22Rv1 (cell line): ENCODE data around the gene MXI1.
"Not testable (repeated sequence)": the region's sequence is repeated elsewhere in the genome, so short reads cannot be mapped to it uniquely, and the experiment has no call there.

Experiments
- H3K27ac ChIP-seq: fragments of 450-650 bp; 2 replicates; pipeline ENCODE4 v1.5.1; 2017
- CTCF ChIP-seq: fragments of 450-650 bp; IDR thresholded peaks from 2 replicates; pipeline ENCODE4 v1.5.1; 2017; ENCODE audit warnings: mild to moderate bottlenecking
- ZFX ChIP-seq: fragments of 450-650 bp; IDR thresholded peaks from 2 replicates; pipeline ENCODE4 v1.6.1; 2017; ENCODE audit warnings: antibody characterized with exemption, borderline replicate concordance

Gene MXI1

DNA sequence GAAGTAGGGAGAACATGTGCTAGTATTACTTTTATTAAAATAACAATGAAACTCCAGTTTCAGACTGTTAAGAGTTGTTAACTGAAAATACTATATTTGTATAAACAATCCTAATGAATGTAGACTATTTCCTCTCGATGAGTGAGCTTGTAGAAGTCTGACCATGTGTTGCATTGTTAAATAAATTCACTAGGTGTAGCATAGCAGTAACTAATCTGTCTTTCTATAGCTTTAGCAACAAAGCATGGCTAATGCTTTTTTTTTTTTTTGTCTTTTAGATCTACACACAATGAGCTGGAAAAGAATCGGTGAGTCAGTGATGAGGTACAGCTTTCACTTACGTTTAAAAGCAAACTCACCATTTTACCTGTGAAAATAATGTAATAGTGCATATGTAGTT, 37.1 kb downstream of the MXI1 start:
- no peak for TF ChIP-seq ZFX
- no peak for TF ChIP-seq CTCF
- no peak overlapping the region for H3K27ac ChIP-seq

DNA sequence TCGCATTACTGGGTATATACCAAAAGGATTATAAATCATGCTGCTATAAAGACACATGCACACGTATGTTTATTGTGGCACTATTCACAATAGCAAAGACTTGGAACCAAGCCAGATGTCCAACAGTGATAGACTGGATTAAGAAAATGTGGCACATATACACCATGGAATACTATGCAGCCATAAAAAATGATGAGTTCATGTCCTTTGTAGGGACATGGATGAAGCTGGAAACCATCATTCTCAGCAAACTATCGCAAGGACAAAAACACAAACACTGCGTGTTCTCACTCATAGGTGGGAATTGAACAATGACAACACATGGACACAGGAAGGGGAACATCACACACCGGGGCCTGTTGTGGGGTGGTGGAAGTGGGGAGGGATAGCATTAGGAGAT, 40.4 kb downstream of the MXI1 start:
- not testable (repeated sequence) for H3K27ac ChIP-seq

DNA sequence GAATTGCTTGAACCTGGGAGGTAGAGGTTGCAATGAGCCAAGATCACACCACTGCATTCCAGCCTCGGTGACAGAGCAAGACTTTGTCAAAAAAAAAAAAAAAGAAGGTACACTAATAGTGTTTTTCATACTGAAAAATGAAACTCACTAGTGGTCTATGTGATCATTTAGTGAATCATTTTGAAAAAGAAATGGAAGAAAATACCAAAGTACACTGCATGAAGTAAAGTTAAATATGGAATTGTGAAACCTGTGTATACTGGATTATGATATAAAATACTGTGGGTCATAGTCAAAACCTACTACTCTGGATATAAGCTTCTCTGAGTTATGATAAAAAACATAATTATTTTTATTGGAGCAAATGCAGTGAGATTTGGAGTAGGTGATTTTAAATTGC, 42.1 kb downstream of the MXI1 start:
- H3K27ac ChIP-seq: not testable (repeated sequence)

DNA sequence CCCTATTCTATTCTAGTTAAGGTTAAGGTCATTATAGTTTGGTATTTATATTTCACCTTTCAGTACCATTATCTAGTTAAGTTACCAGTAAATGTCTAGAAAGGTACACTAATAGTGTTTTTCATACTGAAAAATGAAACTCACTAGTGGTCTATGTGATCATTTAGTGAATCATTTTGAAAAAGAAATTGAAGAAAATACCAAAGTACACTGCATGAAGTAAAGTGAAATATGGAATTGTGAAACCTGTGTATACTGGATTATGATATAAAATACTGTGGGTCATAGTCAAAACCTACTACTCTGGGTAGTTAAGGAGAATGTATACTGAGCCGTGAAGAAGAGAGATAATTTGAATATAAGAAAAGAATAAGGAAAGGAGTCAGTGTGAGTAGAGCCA, 44.0 kb downstream of the MXI1 start:
- not testable (repeated sequence) for H3K27ac ChIP-seq

DNA sequence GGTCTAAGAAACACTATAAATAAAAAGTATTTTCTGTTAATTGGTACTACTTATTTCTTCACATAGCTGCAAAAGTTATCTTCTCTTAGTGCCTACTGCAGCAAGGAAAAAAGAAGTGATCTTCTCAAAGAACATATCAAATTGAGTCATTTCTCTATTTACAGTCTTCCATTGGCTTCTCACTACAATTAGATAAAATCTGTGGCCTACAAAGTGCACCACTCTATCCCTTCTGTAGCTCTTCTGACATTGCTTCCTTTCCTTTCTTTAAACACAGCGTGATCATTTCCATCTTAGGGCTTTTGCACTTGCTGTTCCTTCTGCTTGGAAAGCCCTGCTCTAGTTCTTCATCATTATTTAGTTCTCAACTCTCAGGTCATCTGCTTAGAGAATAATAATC, 44.7 kb downstream of the MXI1 start:
- no peak for TF ChIP-seq ZFX
- no peak for TF ChIP-seq CTCF
- no peak overlapping the region for H3K27ac ChIP-seq

GRCh38 chr10:110254467-110254866, 47.1 kb downstream of the MXI1 start:
- no peak overlapping the region for H3K27ac ChIP-seq
- no peak for TF ChIP-seq CTCF
- TF ChIP-seq ZFX: no peak

GRCh38 chr10:110258542-110258941, 51.1 kb downstream of the MXI1 start:
- H3K27ac ChIP-seq: no peak overlapping the region
- TF ChIP-seq CTCF (no peak), ZFX (no peak)

- no peak for TF ChIP-seq CTCF
- no peak for TF ChIP-seq ZFX
- no peak overlapping the region for H3K27ac ChIP-seq
Measured at GRCh38 chr10:110259317-110259716, 51.9 kb downstream of the MXI1 start.

DNA sequence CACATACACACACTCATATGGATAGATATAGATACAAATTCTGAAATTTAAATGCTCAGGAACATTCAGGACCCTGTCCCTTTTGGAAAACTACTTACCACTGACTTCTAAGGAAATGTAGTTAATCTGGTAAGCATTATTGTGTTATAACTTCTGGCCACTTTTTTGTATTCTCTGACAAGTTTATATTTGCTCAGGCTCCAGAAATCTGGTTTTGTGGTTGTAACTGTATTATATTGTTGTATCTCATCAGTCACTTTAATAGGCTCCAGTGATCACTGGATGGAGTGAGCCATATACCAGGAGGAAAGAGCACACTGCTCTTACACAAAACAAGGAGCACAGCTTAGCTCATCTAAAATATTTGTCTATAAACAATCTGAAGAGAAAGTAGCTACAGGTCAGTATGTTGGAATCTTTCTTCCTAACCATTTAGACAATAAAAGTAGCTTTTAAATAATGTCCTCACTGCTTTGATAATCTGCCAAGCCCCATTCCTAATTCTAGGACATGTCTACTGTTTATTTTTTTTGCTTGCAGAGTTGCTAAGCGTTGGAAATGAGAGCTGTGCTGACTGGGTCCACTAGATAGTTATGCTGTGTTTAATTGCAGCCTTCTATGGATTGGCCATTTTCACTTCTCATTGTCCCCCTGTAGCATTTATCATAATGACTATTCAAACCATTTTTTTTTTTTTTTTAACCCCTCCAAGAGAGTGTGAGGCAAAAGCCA, 53.5 kb downstream of the MXI1 start:
- no peak for TF ChIP-seq CTCF
- no peak for TF ChIP-seq ZFX
- H3K27ac ChIP-seq: no peak overlapping the region
